COLO668 (cell line): Measurements from ENCODE around the gene MYO3B.
A peak's percentile ranks its signal among the peaks of the same experiment; 100 is the strongest.

ENCODE experiments used
- DNase-seq: peaks from one replicate; lab custom pipeline; 2025; ENCODE audit not compliant: unreplicated experiment; lab: John Stamatoyannopoulos, UW

MYO3B gene

GRCh38 chr2:170235860-170236679, 58.1 kb downstream of the MYO3B start:
- DNase-seq: peak; percentile 35

- no peak for DNase-seq
Observed at GRCh38 chr2:170236680-170237047, 58.7 kb downstream of the MYO3B start.

- no peak for DNase-seq
Observed at GRCh38 chr2:170237572-170238120, 59.7 kb downstream of the MYO3B start.

- DNase-seq: no peak
Observed at GRCh38 chr2:170238776-170239175, 60.8 kb downstream of the MYO3B start.

- no peak for DNase-seq
Observed at GRCh38 chr2:170240629-170241028, 62.7 kb downstream of the MYO3B start.

- no peak for DNase-seq
Observed at GRCh38 chr2:170241756-170242155, 63.8 kb downstream of the MYO3B start.

- DNase-seq: no peak
Observed at GRCh38 chr2:170243118-170243837, 65.3 kb downstream of the MYO3B start.

- no peak for DNase-seq
Observed at GRCh38 chr2:170243898-170244297, 66.0 kb downstream of the MYO3B start.

GRCh38 chr2:170244555-170244954, 66.6 kb downstream of the MYO3B start:
- DNase-seq: no peak

GRCh38 chr2:170245312-170245711, 67.4 kb downstream of the MYO3B start:
- DNase-seq: no peak

GRCh38 chr2:170247333-170247732, 69.4 kb downstream of the MYO3B start:
- no peak for DNase-seq

GRCh38 chr2:170247882-170248393, 70.0 kb downstream of the MYO3B start:
- no peak for DNase-seq

GRCh38 chr2:170248574-170249393, 70.8 kb downstream of the MYO3B start:
- no peak for DNase-seq

- no peak for DNase-seq
Observed at GRCh38 chr2:170249761-170250160, 71.8 kb downstream of the MYO3B start.

GRCh38 chr2:170250584-170250983, 72.6 kb downstream of the MYO3B start:
- DNase-seq: no peak

GRCh38 chr2:170252414-170252813, 74.5 kb downstream of the MYO3B start:
- no peak for DNase-seq

- no peak for DNase-seq
Observed at GRCh38 chr2:170253721-170254230, 75.8 kb downstream of the MYO3B start.

- DNase-seq: no peak
Observed at GRCh38 chr2:170254293-170254732, 76.4 kb downstream of the MYO3B start.

- DNase-seq: no peak
Observed at GRCh38 chr2:170255137-170255536, 77.2 kb downstream of the MYO3B start.

GRCh38 chr2:170255971-170256370, 78.0 kb downstream of the MYO3B start:
- no peak for DNase-seq

GRCh38 chr2:170258382-170258781, 80.4 kb downstream of the MYO3B start:
- DNase-seq: no peak
